OCI-LY7 (cell line): ENCODE data around the gene STPG4.

Experiments
- CTCF ChIP-seq: fragments of 200-600 bp; sonication (generic); conservative IDR thresholded peaks from 2 replicates; pipeline ENCODE4 v1.5.1; 2014; ENCODE audit warnings: mild to moderate bottlenecking, antibody characterized with exemption, low read length, moderate library complexity, mixed read lengths
- EZH2phosphoT487 ChIP-seq: fragments of 200-600 bp; sonication (generic); IDR thresholded peaks from 2 replicates; pipeline ENCODE4 v1.6.1; 2018; ENCODE audit warnings: low read depth, borderline replicate concordance, mild to moderate bottlenecking, mixed run types, antibody characterized with exemption, low read length, moderate library complexity, mixed read lengths

- TF ChIP-seq CTCF (no peak), EZH2phosphoT487 (no peak)
Measured at GRCh38 chr2:47167149-47167548, 12.0 kb upstream of the STPG4 start.
